HEK293T (cell line): ENCODE measurements around the gene ZSCAN5A.

Experiments used
- FOXM1 ChIP-seq: fragments of 450-650 bp; IDR thresholded peaks from 2 replicates; pipeline ENCODE4 v1.6.1; 2017; ENCODE audit warnings: mild to moderate bottlenecking, borderline replicate concordance
- LEF1 ChIP-seq: fragments of 450-650 bp; IDR thresholded peaks from 2 replicates; pipeline ENCODE4 v1.6.1; 2017; ENCODE audit warnings: mild to moderate bottlenecking, borderline replicate concordance

DNA sequence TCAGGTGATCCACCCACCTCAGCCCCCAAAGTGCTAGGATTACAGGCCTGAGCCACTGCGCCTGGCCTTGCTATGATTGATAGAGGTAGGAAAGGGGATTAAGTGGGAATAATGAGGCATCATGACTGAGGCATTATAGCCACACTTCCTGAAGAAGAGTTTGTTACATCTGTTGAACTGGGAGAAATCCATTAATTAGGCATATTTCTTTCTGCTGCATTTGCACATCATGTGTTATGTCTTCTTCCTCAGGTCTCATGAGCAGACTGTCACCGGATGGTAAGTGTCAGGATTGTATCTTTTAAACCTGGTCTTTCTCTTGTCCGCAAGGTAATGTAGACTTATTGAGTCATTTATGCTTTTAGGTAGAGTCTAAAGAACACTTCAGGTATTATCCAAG, 29.9 kb downstream of the ZSCAN5A start:
- TF ChIP-seq LEF1, result no peak
- TF ChIP-seq FOXM1, result no peak
